Suprapubic skin (tissue), 4 donors: Measurements from ENCODE around the gene NDP. TPM values are rescaled to one million over a fixed set of nuclear protein-coding genes. Genes with fewer than 3 reads are reported as not detected.

Experiments used
- DNase-seq, 2 donors: peaks; one replicate each; pipeline ENCODE4 v3.0.0-alpha.2; 2019; ENCODE audit warnings: low spot score in 2 of 2
- H3K27ac ChIP-seq: fragments of 200-600 bp; sonication (generic); one replicate; pipeline ENCODE4 v1.5.1; 2019
- H3K27me3 ChIP-seq: fragments of 200-600 bp; sonication (generic); one replicate; pipeline ENCODE4 v1.5.1; 2019
- H3K36me3 ChIP-seq: fragments of 200-600 bp; sonication (generic); one replicate; pipeline ENCODE4 v1.5.1; 2019
- H3K4me1 ChIP-seq: fragments of 200-600 bp; sonication (generic); one replicate; pipeline ENCODE4 v1.5.1; 2019
- H3K4me3 ChIP-seq: fragments of 200-600 bp; sonication (generic); one replicate; pipeline ENCODE4 v1.5.1; 2019; ENCODE audit warnings: mild to moderate bottlenecking
- H3K9me3 ChIP-seq: fragments of 200-600 bp; sonication (generic); one replicate; pipeline ENCODE4 v1.5.1; 2019
- CTCF ChIP-seq, 2 donors: fragments of 200-600 bp in 1 of 2; fragments of 450-650 bp in 1 of 2; sonication (generic) in 1 of 2; IDR thresholded peaks; one replicate each; pipeline ENCODE4 v1.5.1; 2016 to 2019; ENCODE audit warnings: antibody characterized with exemption in 2 of 2, mild to moderate bottlenecking in 1 of 2, moderate library complexity in 1 of 2
- EP300 ChIP-seq: sonication (generic); formaldehyde crosslinking; IDR thresholded peaks from one replicate; pipeline ENCODE4 v1.6.1; 2017; ENCODE audit warnings: antibody characterized with exemption
- POLR2A ChIP-seq, 2 donors: fragments of 450-650 bp; IDR thresholded peaks; one replicate each; pipeline ENCODE4 v1.6.1; 2017; ENCODE audit warnings: antibody characterized with exemption in 2 of 2, mild to moderate bottlenecking in 2 of 2, moderate library complexity in 2 of 2
- POLR2AphosphoS5 ChIP-seq, 3 donors: sonication (generic); formaldehyde crosslinking; IDR thresholded peaks; one replicate each; pipeline ENCODE4 v1.6.1; 2017; ENCODE audit warnings: antibody characterized with exemption in 3 of 3
- WGBS: methylation state at CpG from one replicate; pipeline ENCODE4 v1.1.5; 2018; 5-methylcytosine and 5-hydroxymethylcytosine counted together
- total RNA-seq, 4 donors: library from RNA; depleted of rRNA; stranded (reverse); fragments of >200 nt; gene quantifications; one replicate each; pipeline ENCODE4 v1.1.0, GENCODE V29; 2016

The NDP gene
- total RNA-seq, 4 donors from 2014 or later, result 0.36 to 0.64 TPM; not detected in 2

GRCh38 chrX:44002567-44002966 is 29.4 kb upstream of the NDP start:
- H3K4me3 ChIP-seq, result no peak overlapping the region
- no peak for DNase-seq
- H3K9me3 ChIP-seq, result no peaks in the 10 kb centered on the region
- no peaks in the 10 kb centered on the region for H3K36me3 ChIP-seq
- TF ChIP-seq POLR2A (IDR thresholded peaks at IDR 0.05) (no peak), POLR2AphosphoS5 (IDR thresholded peaks at IDR 0.05) (no peak), EP300 (no peak), CTCF (IDR thresholded peaks at IDR 0.05) (no peak)
- WGBS, result 83% methylated on average over 1 of the region's 1 CpG
- H3K27me3 ChIP-seq, result no peaks in the 10 kb centered on the region
- no peak overlapping the region for H3K27ac ChIP-seq
- H3K4me1 ChIP-seq, result no peaks in the 10 kb centered on the region

GRCh38 chrX:43998374-43998773 is 25.2 kb upstream of the NDP start:
- Histone ChIP-seq H3K4me1 (no peaks in the 10 kb centered on the region), H3K27ac (no peak overlapping the region), H3K36me3 (no peaks in the 10 kb centered on the region), H3K27me3 (no peaks in the 10 kb centered on the region), H3K9me3 (no peaks in the 10 kb centered on the region), H3K4me3 (no peak overlapping the region)
- no peak for TF ChIP-seq POLR2AphosphoS5 (IDR thresholded peaks at IDR 0.05)
- TF ChIP-seq POLR2A (IDR thresholded peaks at IDR 0.05), result no peak
- no peak for TF ChIP-seq EP300
- 81% methylated on average over 1 of the region's 1 CpG for WGBS
- DNase-seq, result no peak

- Histone ChIP-seq H3K4me1 (no peaks in the 10 kb centered on the region), H3K27me3 (no peaks in the 10 kb centered on the region), H3K4me3 (no peak overlapping the region), H3K9me3 (no peaks in the 10 kb centered on the region), H3K27ac (no peak overlapping the region), H3K36me3 (no peaks in the 10 kb centered on the region)
- TF ChIP-seq POLR2A (IDR thresholded peaks at IDR 0.05) (no peak), POLR2AphosphoS5 (IDR thresholded peaks at IDR 0.05) (no peak), EP300 (no peak)
- WGBS, result 76% methylated on average over 2 of the region's 2 CpGs
- no peak for DNase-seq
Measured at GRCh38 chrX:43996491-43996890, 23.3 kb upstream of the NDP start.

GRCh38 chrX:43986083-43986482 is 12.9 kb upstream of the NDP start:
- 89% methylated on average over 5 of the region's 5 CpGs for WGBS
- H3K4me3 ChIP-seq, result no peak overlapping the region
- no peak for DNase-seq
- H3K27ac ChIP-seq, result no peak overlapping the region
- no peaks in the 10 kb centered on the region for H3K9me3 ChIP-seq
- no peaks in the 10 kb centered on the region for H3K36me3 ChIP-seq
- TF ChIP-seq CTCF (IDR thresholded peaks at IDR 0.05), result no peak
- no peak for TF ChIP-seq POLR2AphosphoS5 (IDR thresholded peaks at IDR 0.05)
- no peak for TF ChIP-seq EP300
- no peak for TF ChIP-seq POLR2A (IDR thresholded peaks at IDR 0.05)
- H3K27me3 ChIP-seq, result no peaks in the 10 kb centered on the region
- no peaks in the 10 kb centered on the region for H3K4me1 ChIP-seq

GRCh38 chrX:43985511-43985910 is 12.3 kb upstream of the NDP start:
- no peak for DNase-seq
- TF ChIP-seq POLR2A (IDR thresholded peaks at IDR 0.05), result no peak
- no peak for TF ChIP-seq EP300
- TF ChIP-seq POLR2AphosphoS5 (IDR thresholded peaks at IDR 0.05), result no peak
- no peak for TF ChIP-seq CTCF (IDR thresholded peaks at IDR 0.05)
- no peaks in the 10 kb centered on the region for H3K36me3 ChIP-seq
- no peaks in the 10 kb centered on the region for H3K4me1 ChIP-seq
- no peaks in the 10 kb centered on the region for H3K9me3 ChIP-seq
- WGBS, result 76% methylated on average over 2 of the region's 2 CpGs
- no peak overlapping the region for H3K4me3 ChIP-seq
- H3K27me3 ChIP-seq, result no peaks in the 10 kb centered on the region
- H3K27ac ChIP-seq, result no peak overlapping the region

GRCh38 chrX:43978226-43978625 is 5.0 kb upstream of the NDP start:
- Histone ChIP-seq H3K9me3 (no peaks in the 10 kb centered on the region), H3K4me3 (no peak overlapping the region), H3K27me3 (no peaks in the 10 kb centered on the region), H3K4me1 (peaks cover 4% of the 10 kb centered on the region), H3K27ac (no peak overlapping the region), H3K36me3 (no peaks in the 10 kb centered on the region)
- TF ChIP-seq CTCF (IDR thresholded peaks at IDR 0.05), result no peak
- no peak for TF ChIP-seq POLR2AphosphoS5 (IDR thresholded peaks at IDR 0.05)
- TF ChIP-seq EP300, result no peak
- TF ChIP-seq POLR2A (IDR thresholded peaks at IDR 0.05), result no peak
- DNase-seq, result no peak
- 78% methylated on average over 3 of the region's 3 CpGs for WGBS
